ENCODE data around the gene ZNF223.

DNA sequence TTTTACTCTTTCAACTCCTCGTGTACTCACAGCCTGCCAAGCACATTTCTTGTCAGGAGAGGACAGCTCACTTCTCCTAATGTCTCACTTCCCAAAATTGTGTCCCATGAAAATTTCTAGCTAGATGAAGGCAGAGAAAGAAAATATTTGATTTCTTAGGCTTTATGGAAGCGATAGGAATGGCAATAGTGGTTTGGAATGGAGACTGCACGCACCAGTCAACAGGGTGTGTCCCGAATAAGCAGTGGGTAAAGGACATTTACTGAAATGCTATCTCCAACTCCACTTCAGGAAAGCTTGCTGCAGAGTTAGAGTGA is 27.0 kb upstream of the ZNF223 start:
- TF ChIP-seq, protein P1, sequence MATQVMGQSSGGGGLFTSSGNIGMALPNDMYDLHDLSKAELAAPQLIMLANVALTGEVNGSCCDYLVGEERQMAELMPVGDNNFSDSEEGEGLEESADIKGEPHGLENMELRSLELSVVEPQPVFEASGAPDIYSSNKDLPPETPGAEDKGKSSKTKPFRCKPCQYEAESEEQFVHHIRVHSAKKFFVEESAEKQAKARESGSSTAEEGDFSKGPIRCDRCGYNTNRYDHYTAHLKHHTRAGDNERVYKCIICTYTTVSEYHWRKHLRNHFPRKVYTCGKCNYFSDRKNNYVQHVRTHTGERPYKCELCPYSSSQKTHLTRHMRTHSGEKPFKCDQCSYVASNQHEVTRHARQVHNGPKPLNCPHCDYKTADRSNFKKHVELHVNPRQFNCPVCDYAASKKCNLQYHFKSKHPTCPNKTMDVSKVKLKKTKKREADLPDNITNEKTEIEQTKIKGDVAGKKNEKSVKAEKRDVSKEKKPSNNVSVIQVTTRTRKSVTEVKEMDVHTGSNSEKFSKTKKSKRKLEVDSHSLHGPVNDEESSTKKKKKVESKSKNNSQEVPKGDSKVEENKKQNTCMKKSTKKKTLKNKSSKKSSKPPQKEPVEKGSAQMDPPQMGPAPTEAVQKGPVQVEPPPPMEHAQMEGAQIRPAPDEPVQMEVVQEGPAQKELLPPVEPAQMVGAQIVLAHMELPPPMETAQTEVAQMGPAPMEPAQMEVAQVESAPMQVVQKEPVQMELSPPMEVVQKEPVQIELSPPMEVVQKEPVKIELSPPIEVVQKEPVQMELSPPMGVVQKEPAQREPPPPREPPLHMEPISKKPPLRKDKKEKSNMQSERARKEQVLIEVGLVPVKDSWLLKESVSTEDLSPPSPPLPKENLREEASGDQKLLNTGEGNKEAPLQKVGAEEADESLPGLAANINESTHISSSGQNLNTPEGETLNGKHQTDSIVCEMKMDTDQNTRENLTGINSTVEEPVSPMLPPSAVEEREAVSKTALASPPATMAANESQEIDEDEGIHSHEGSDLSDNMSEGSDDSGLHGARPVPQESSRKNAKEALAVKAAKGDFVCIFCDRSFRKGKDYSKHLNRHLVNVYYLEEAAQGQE (IDR thresholded peaks at IDR 0.05; ENCODE audit: insufficient read depth in 1 of 2, low read depth in 2 of 2, low read length in 2 of 2): no peak
- TF ChIP-seq POLR2AphosphoS5 (IDR thresholded peaks at IDR 0.05; ENCODE audit: low read depth, low read length): no peak
- TF ChIP-seq TAF1 (IDR thresholded peaks at IDR 0.05; ENCODE audit: borderline replicate concordance, insufficient read depth, low read length): no peak
